NCI-H510A (cell line): ENCODE measurements around the gene TMEM252.

ENCODE experiments used
- DNase-seq: peaks from one replicate; lab custom pipeline; 2025; lab: John Stamatoyannopoulos, UW

Gene TMEM252

GRCh38 chr9:68500457-68501381 is 40.0 kb downstream of the TMEM252 start:
- no peak for DNase-seq

- no peak for DNase-seq
These were observed 41.9 kb downstream of the TMEM252 start for GRCh38 chr9:68498816-68499215.

DNA sequence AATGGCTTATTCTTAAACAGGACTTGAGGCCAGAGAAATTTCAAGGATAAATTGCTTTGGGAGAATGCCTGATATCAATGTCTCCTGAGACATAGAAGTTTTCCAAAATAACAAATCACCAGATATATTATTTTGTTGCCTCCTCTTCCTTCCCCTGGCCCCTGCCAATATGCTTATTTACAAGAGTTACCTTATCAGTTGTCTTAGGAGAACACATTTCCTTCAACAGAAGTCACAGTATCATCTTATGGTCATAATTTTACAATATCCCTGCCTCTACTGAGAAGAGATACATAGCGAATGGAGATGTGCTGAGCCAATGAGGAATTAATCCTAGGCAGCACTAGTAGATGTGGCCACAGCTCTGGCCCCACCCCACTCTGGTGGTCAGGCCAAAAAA is 43.1 kb downstream of the TMEM252 start:
- no peak for DNase-seq

- DNase-seq = no peak
These were observed 44.3 kb downstream of the TMEM252 start for GRCh38 chr9:68496356-68496755.

GRCh38 chr9:68495247-68495646 is 45.4 kb downstream of the TMEM252 start:
- DNase-seq = no peak

DNA sequence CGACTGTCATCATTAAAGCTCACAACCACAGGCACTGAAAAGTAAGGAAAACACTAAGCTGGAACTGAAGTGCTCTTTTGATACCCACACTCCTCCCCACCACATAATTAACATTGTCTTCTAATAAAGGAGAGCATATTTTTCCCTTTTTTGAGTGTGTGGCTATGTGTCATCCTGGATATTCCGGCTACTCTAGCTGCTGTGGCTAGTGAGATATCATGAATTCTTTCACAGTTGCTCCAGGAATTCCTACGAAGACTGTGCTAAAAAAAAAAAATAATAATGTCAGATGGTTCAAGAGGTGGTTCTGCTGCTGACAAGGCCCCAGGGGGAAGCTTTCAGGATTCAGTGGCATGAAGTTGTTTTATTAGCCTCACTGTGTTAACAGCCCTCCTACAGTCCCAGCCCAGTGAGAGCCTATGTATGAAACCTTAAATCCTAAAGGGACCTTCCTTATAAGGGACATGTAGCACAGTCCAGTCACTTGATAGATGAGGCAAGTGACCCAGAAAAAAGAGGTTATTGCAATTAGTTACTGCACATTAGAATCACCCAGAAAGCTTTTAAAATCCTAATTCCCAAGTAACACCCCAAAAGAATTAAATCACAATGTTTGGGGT is 46.6 kb downstream of the TMEM252 start:
- DNase-seq = no peak

GRCh38 chr9:68493541-68493940 is 47.1 kb downstream of the TMEM252 start:
- DNase-seq = no peak

GRCh38 chr9:68492806-68493205 is 47.9 kb downstream of the TMEM252 start:
- no peak for DNase-seq

GRCh38 chr9:68489646-68490045 is 51.0 kb downstream of the TMEM252 start:
- no peak for DNase-seq

DNA sequence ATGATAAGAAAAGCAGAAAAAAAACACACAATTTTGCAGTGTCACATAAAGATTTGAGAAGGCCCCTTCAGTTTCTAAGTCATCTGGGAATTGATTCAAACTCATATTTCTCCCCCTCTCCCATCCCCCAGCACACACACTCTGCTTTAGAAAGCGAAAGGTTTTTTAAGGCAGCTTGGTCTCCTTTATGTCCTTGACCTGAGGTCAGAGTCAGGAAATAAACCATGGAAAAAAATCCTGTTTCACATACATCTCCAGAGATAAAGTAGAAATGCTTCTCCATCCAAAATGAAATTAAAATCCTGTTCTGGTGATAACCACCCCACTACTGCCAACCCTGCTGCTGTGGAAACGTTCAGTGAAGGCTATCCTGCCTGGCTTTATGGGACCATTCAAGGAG is 52.6 kb downstream of the TMEM252 start:
- DNase-seq = no peak
